CD4-positive, alpha-beta T cell treated with Interleukin-15 for 1 hour (primary cell): ENCODE results near the gene GMIP.
A peak's percentile ranks its signal among the peaks of the same experiment; 100 is the strongest.

Experiments used
- DNase-seq: peaks from one replicate; pipeline ENCODE4 v3.0.0-alpha.2; 2020

GMIP gene

DNA sequence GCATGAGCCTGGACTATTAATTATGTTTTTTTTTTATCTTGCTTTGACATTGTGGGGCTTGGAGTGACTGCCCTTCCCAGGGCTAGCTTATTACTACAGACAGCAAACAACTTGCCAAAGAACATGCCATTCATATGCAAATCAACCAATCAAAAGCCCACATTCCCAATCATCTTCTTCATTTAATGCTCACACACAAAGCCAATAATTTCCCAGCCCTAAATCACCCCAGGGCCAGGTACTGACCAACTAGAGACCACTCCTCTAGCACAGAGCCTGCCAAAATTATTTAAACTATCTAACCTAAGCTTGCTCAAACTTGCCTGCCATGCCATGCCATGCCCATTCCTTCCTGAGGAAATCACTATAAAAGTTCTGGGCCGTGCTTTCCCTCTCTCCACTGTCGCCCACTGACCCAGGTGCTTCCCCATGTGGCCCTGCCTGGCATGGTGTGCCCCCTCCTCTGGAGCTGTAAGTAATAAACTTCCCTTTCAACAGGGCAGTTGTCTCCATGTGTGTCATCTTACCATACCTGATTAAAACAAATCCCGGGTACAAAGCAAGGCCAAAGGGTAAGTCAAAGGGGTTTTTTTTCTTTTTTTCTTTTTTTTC, 40.6 kb downstream of the GMIP start:
- no peak for DNase-seq

DNA sequence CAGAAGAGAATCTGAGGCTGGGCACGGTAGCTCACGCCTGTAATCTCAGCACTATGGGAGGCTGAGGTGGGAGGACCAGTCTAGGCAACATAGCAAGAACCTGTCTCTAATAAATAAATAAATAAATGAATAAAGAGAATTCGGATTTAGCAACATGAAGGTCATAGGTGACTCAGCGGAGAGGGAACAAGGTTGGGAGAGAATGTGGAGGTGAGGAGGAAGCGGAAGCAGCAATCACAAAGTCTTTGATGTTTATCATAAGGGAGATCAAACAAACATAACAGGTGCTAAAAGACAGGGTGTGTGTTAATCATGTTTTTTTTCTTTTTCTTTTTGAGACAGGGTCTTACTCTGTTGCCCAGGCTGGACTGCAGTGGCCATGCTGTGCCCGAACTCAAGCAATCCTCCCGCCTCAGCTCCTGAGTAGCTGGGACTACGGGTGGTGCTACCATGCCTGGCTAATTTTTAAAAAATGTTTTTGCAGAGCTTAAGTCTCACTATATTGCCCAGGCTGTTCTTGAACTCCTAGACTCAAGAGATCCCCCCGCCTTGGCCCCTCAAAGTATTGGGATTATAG, 41.2 kb downstream of the GMIP start:
- peak; percentile 35 for DNase-seq

DNA sequence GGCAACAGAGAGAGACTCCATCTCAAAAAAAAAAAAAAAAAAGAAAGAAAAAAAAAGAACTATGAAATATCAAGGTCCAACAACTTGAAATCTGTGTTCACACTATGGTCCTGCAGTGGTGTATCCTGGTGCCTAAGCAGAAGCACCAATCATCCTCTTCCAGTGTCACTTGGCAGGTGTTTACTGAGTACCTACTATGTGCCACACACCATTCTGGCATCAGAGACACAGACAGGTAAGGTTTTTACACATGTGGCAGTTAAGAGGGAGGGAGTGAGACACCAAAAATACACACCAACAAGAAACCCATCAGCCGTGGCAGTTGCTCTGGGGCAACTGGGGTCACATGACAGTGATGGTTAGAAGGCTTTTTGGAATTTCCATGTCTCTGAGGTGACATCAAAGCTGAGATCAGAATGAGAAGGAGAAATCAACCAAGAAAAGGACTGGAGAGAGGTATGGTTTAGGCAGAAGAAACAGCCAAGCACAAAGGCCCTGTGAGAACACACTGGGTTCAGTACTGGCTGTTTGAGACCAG, 42.6 kb downstream of the GMIP start:
- DNase-seq: no peak

DNA sequence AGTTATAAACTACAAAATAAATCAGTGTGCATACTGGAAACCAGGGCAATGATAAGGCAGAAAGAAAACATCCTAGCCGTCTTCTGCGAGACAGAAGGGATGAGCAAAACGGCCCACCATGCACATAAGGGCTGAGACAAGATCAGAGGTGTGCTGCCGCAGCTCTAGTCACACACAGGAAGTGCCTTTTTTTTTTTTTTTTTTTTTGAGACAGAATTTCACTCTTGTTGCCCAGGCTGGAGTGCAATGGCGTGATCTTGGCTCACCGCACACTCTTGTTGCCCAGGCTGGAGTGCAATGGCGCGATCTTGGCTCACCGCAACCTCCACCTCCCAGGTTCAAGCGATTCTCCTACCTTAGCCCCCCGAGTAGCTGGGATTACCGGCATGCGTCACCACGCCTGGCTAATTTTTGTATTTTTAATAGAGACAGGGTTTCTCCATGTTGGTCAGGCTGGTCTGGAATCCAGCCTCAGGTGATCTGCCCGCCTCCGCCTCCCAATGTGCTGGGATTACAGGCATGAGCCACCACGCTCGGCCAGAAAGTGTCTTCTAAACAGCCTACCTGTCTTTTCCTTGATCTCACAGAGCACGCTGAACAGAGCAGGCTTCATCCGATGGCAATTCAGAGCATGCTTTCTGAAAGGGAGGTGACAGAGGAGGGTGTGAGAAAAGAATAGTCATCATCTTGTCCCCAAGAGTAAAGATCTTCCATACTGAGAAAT, 44.6 kb downstream of the GMIP start:
- DNase-seq: peak; percentile 83

DNA sequence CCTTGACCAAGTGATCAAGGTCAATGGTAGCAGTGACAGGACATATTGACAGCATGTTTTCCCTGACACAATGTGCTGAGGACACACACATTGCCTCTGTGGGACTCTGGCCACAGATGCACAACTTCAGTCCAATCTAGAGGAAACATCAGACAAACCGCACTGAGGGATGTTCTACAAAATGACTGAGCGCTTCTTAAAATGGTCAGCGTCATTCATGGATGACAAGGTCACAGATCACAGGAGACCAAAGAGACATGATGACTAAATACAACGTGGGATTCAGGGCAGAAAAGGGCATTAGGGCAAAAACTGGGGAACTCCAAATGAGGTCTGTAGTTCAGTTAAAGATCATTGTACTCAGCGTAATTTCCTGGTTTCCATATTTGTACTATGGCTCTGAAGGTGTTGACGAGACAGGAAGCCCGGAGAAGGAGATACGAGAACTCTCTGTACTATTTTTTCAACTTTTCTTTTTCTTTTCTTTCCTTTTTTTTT, 45.6 kb downstream of the GMIP start:
- DNase-seq: peak; percentile 77

DNA sequence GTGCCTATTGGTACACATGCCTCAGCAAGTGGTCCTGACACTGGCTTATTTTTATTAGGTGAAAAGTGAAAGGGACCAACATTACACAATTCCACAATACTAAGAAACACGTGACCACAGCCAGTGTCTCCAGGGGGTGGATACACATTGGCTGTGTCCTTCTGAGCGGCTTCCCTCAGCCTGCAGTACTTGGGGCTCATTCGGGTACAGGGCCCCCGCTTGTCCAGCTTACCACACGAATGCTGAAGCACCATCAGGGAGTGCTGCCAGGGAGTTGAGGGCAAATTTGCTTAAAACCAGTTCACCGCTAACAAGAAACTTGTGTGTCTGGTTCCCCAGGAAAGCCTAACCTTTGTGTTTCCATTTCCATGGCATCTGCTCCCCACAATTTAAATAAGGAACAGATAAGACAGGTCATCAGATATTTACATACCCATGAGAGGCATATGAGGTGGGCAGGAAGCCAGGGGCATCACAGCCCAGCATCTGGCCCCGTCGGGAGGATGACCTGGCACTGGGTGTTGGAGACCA, 48.2 kb downstream of the GMIP start:
- DNase-seq: no peak

DNA sequence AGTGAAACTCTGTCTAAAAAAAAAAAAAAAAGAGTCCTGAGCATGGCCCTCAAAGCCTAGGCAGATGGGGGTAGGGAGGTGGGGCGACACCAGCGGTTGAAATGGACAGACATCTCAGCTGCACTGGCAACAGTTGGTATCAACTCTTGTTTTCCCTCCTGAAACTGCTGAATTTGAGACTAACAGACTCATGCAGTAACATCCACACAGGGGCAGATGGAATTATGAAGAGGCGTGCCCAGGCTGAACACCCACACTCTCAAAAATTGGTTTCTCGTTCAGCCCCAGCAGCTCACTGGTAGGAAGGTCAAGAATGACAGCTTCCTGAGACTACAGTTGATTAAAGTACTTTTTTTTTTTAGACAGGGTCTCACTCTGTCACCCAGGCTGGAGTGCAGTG, 49.1 kb downstream of the GMIP start:
- no peak for DNase-seq

DNA sequence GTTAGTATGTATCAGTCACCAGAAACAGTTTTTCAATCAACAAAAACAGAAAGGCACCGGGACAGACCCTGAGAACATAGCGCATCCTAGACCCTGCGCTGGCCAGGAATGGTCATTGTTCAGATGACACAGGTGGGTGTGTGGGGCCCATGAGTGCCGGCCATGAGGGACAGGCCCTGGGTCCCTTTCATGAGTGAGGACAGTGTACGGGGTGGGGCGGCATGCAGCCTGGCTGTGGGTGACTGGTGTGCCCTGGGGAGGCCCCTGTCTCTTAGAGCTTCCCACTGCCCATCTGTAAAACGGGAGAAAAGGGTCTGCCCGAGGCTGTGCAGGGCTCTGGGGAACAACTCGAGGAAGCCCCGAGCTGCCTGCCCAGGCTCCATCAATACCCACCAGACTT, 50.8 kb downstream of the GMIP start:
- DNase-seq: no peak

DNA sequence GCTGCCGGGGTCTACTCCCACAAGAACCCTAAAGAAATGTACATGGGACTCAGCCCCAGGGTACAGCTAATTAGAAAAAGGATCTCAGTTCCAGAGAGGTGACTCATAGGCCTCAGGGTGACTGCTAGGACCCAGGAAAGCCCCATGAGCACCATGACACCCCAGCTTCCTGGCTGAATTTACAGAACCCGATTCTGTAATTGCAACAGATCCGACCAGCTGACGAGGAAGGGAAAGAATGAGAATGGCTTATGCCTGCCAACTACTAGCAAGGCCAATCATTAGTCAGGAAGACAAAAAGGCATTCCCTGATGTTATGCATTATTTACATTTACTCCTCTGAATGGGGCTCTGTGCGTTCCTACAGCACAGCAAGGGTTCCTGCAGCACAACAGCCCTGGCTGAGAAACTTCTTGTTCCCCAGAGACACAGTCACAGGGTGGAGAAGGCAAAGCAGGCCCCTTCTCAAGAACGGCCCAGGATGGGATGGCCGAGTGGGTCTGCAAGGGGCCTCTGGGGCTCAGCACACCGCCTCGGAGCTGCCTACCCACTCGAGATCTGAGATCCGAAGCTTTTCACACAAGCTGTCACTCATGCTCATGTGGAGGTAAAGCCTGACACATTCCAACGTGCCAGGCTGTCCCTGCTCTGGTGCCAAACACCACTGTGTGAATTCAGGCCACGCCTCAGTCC, 52.2 kb downstream of the GMIP start:
- peak; percentile 79 for DNase-seq

DNA sequence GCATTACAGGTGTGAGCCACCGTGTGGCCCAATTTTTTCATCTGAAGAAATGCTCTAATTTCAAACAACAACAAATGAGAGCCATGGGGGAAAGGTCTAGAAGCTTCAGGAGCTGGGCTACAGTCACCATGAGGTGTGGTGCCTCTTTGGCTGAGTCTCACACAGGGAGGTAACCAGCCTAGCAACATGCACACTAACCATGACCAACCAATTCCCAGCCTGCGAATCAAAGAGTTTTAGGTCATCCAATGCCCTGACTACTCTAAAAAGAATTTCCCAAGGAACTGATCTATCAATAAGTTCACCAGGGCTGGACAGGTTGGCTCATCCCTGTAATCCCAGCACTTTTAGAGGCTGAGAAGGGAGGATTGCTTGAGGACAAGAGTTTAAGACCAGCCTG, 54.9 kb downstream of the GMIP start:
- DNase-seq: no peak

DNA sequence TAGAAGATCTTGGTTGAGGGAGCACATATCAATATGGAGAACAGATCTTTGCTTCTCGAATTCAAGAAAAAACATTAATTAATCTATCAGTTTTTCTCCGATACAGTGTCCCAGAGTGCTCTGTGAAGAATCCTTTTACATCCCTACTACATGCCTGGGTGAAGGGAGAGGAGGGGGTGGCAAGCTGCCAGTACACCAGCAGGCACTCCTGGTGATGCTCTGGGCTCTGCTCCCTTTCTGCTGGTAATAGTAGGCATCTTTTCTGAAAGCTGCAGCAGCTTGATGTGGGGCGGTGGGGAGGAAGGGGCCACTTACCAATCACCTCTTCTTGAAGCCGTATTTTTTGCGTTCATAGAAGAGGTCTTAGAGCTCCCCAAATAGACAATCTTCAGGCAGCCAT, 55.7 kb downstream of the GMIP start:
- DNase-seq: no peak

DNA sequence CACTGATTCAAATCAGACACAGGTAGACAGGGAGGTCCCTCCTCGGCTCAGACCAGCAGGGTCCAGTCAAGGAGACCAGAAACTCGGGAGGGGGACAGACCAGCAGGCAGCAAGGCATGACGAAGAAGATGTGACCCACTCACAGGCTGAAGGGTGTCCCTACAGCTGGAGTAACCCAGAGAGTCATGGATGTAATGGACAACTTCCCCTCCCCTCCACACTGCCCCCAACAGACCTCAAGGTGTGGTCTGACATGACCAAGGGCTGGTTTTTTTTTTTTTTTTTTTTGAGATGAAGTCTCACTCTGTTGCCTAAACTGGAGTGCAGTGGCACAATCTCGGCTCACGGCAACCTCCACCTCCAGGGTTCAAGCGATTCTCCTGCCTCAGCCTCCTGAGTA, 59.1 kb downstream of the GMIP start:
- DNase-seq: no peak

DNA sequence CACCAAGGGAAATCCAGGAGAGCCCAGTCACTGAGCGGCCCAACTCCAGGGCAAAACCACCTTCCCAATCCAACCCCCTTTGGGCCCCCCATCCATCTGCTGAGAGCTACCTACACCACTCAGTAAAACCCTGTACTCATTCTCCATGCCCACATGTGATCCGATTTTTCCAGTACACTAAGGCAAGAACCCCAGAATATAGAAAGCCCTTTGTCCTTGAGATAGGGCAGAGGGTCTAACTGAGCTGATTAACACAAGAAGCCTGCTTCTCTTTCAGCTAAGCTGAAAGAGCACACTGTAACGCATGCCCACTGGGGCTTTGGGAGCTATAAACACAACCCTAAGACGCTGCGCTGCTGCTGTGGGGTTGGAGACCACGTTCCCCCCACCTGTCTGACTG, 61.0 kb downstream of the GMIP start:
- DNase-seq: no peak

DNA sequence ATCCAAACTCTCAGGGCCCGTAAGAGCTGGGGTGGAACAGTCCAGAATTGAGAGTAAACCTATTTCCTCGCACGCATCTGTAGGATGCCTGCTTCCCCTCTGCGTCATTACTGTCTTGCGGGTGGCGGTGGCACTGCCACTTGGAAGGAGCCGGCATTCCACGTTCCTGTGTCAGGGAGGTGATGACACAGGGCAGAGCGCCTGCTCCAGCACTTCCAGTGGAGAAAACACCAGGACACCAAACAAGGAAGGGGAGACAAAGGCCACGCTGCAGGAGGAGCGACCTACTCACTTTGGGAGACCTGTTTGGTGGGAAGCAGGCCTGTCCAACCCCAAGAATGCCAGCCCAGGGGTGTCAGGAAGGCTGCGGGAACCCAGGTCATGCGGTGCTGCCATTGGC, 62.1 kb downstream of the GMIP start:
- no peak for DNase-seq

DNA sequence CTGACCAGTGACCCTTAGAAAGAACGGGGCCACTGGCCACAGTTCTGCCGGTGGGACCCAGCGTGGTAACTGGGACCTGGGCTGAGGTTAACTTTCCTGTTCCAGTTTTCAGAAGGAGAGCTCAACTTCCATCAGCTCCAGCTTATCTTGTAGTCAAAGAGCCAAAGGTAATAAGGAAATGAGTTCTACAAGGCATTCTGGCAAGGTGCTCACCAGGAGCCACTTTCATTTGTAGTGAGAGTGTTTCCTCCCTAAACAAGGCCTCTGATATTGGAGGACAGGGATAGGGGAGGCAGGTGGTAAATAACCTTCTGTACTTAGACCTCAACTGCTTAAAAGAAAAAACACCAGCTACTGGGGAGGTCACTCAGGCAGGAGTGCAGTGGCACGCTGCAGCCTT, 63.0 kb downstream of the GMIP start:
- no peak for DNase-seq

DNA sequence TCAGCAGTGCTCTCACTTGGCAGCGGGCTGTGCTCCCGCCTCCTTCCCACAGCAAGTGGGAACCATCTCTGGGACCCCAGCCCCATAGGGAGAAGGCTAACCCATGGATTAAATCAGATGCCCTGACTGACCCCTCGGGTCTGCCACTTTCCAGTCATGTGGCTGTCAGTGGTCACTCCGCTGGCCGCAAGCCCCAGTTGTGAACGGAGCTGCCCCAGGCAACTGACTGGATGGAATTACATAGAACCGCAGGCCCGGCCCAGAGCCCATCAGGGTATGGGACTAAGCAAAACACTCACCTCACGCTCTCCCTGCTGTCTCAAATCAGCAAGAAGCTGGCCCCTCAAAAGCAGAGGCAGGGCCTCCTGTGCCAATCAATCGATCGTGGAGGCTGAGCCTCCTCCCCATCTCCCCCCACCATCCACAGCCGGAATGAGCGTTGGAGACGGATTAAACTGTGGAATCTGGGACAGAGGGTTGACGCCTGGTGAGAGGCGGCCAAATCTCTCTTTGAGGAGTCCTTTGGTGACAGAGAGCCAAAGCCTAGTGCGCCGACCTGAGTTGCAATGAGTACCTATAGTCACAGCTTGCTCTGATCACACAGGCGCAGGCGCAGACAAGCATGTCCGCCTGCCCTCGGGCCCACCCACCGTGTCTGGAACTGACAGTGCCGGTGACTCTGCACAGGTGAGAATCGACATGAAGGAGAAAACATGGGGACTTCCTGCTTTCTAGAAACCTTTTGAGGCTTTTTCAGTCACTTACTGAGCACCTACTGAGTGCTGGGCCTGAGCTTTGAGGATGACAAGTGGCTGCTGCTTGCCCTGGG, 63.7 kb downstream of the GMIP start:
- DNase-seq: no peak
